ENCODE results near the gene COL25A1. TPM values are rescaled to one million over a fixed set of nuclear protein-coding genes. Genes with fewer than 3 reads are reported as not detected.

The COL25A1 gene
- polyA plus RNA-seq, 1 experiment: not detected

- ChIA-PET CTCF (interaction anchor here (1.0 kb wide), 1 partner anchor 11 kb away, joined by 3 read pairs; no protein-coding TSS in a partner anchor), POLR2A (no interaction called here)
- no peak for TF ChIP-seq CTCF (IDR thresholded peaks at IDR 0.05; ENCODE audit: insufficient read depth, low read depth, low read length)
- Histone ChIP-seq H3K4me3 (ENCODE audit: low read depth, low read length) (no peak overlapping the region), H3K36me3 (ENCODE audit: control insufficient read depth, insufficient read depth, low read length) (no peaks in the 10 kb centered on the region), H3K27me3 (ENCODE audit: control insufficient read depth, insufficient read depth, low read length) (no peaks in the 10 kb centered on the region)
- DNase-seq (ENCODE audit: low read depth): no peak
Measured at GRCh38 chr4:109163493-109163892, 139.0 kb downstream of the COL25A1 start.

GRCh38 chr4:109162759-109163158, 139.7 kb downstream of the COL25A1 start:
- no peak for DNase-seq (ENCODE audit: low read depth)
- POLR2A ChIA-PET: no interaction called here
- no peak for TF ChIP-seq CTCF (IDR thresholded peaks at IDR 0.05; ENCODE audit: insufficient read depth, low read depth, low read length)
- CTCF ChIA-PET: interaction anchor here (0.7 to 1.0 kb wide), 2 partner anchors 11 to 19 kb away, joined by 3 read pairs; no protein-coding TSS in a partner anchor
- H3K36me3 ChIP-seq (ENCODE audit: control insufficient read depth, insufficient read depth, low read length): no peaks in the 10 kb centered on the region
- no peaks in the 10 kb centered on the region for H3K27me3 ChIP-seq (ENCODE audit: control insufficient read depth, insufficient read depth, low read length)
- H3K4me3 ChIP-seq (ENCODE audit: low read depth, low read length): no peak overlapping the region

DNA sequence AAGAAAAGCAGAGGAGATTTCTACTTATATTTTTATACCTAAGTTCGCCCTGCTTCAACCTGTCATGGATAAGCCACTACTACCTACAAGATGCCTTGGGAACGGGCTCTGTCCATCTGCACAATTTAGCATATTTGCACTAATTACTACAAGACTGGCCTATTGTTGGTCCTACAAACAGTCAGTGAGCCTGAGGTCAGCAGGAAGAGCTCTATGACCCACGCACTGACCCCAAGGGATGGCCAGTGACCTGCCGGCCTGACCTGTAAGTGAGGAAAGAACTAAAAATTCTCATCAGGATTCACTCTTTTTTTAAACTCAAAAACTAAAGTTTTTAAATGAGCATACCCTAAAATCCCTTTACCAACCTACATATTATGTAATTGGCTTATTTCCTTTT, 142.0 kb downstream of the COL25A1 start:
- DNase-seq (ENCODE audit: low read depth): no peak
- no peak for TF ChIP-seq CTCF (IDR thresholded peaks at IDR 0.05; ENCODE audit: insufficient read depth, low read depth, low read length)
- ChIA-PET POLR2A (no interaction called here), CTCF (no interaction called here)
- no peak overlapping the region for H3K4me3 ChIP-seq (ENCODE audit: low read depth, low read length)
- H3K27me3 ChIP-seq (ENCODE audit: control insufficient read depth, insufficient read depth, low read length): no peaks in the 10 kb centered on the region
- H3K36me3 ChIP-seq (ENCODE audit: control insufficient read depth, insufficient read depth, low read length): no peaks in the 10 kb centered on the region

DNA sequence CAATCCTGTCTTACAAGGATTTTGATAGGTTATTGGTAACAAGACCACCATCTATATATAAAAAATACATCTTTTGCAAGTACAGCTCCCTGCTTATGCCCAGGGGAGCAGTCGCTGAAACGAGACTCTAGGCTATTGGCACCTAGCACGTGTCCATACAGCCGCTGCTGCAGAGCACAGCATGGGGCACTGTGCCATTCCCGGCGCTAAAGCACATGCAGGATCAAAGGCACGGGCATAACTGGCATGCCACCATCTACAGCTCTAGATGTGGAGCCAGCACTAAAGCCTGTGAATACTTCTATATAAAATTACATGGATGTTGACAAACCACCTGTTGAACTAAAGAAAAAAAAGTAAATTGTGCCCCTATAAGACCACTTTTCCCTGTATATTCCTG, 144.8 kb downstream of the COL25A1 start:
- ChIA-PET POLR2A (no interaction called here), CTCF (no interaction called here)
- Histone ChIP-seq H3K4me3 (ENCODE audit: low read depth, low read length) (no peak overlapping the region), H3K36me3 (ENCODE audit: control insufficient read depth, insufficient read depth, low read length) (no peaks in the 10 kb centered on the region), H3K27me3 (ENCODE audit: control insufficient read depth, insufficient read depth, low read length) (no peaks in the 10 kb centered on the region)
- no peak for TF ChIP-seq CTCF (IDR thresholded peaks at IDR 0.05; ENCODE audit: insufficient read depth, low read depth, low read length)
- no peak for DNase-seq (ENCODE audit: low read depth)

DNA sequence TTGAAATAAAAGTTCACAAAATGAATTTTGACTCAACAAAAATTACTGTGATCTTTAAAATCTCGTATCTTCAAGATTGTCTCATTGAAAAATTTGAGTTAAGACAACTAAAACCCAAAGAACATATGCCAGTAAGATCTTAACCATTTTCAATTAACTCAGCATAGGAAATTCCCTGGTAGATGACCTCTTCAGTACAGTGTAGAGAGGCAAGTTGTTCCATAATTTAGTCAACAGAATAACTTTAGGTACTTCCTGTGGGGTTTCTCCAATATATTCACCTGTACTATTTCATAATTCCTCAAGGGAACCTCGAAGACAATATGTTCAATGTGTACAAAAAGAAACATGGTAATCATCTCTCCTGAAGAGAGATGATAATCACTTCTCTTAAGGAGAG, 145.3 kb downstream of the COL25A1 start:
- ChIA-PET POLR2A (no interaction called here), CTCF (interaction anchor here (0.7 kb wide), 1 partner anchor 9 kb away, joined by 3 read pairs; no protein-coding TSS in a partner anchor)
- DNase-seq (ENCODE audit: low read depth): no peak
- H3K36me3 ChIP-seq (ENCODE audit: control insufficient read depth, insufficient read depth, low read length): no peaks in the 10 kb centered on the region
- TF ChIP-seq CTCF (IDR thresholded peaks at IDR 0.05; ENCODE audit: insufficient read depth, low read depth, low read length): no peak
- no peak overlapping the region for H3K4me3 ChIP-seq (ENCODE audit: low read depth, low read length)
- no peaks in the 10 kb centered on the region for H3K27me3 ChIP-seq (ENCODE audit: control insufficient read depth, insufficient read depth, low read length)

Measured in BJ (cell line).